WTC11 (cell line): ENCODE data around the gene KLHL29.

Experiments
- CTCF ChIP-seq: fragments of 200-600 bp; IDR thresholded peaks from 2 replicates; pipeline ENCODE4 v1.8.0; 2022; ENCODE audit warnings: antibody characterized with exemption
- FOXK1 ChIP-seq: sonication (generic); formaldehyde crosslinking; IDR thresholded peaks from 2 replicates; pipeline ENCODE4 v1.8.0; 2022; ENCODE audit warnings: mild to moderate bottlenecking, moderate library complexity, missing genetic modification reagents
- MAX ChIP-seq: sonication (generic); formaldehyde crosslinking; IDR thresholded peaks from 2 replicates; pipeline ENCODE4 v1.8.0; 2022; ENCODE audit warnings: mild to moderate bottlenecking, missing genetic modification reagents
- NFYB ChIP-seq: sonication (generic); formaldehyde crosslinking; conservative IDR thresholded peaks from 2 replicates; pipeline ENCODE4 v1.8.0; 2022; ENCODE audit warnings: low read depth, missing genetic modification reagents
- USF1 ChIP-seq: sonication (generic); formaldehyde crosslinking; IDR thresholded peaks from 2 replicates; pipeline ENCODE4 v1.8.0; 2022; ENCODE audit warnings: mild to moderate bottlenecking, missing genetic modification reagents

- no peak for TF ChIP-seq CTCF
- no peak for TF ChIP-seq FOXK1
- no peak for TF ChIP-seq MAX (CRISPR knock-in tag)
- no peak for TF ChIP-seq NFYB (CRISPR knock-in tag)
- no peak for TF ChIP-seq USF1 (CRISPR knock-in tag)
Measured at GRCh38 chr2:23734416-23734815, 349.4 kb downstream of the KLHL29 start.
